ENCODE results near the gene TMEM88. TPM values are rescaled to one million over a fixed set of nuclear protein-coding genes. Genes with fewer than 3 reads are reported as not detected.

The TMEM88 gene
- total and polyA plus RNA-seq, 2 of the 13 experiments (the other 11 are each of a cell fraction or from before 2014, with no cell fraction given): 0.31 to 0.66 TPM

GRCh38 chr17:7858522-7858810 lies 3.6 kb downstream of the TMEM88 start (continued):
- no peak for TF ChIP-seq ZNF10 (CRISPR knock-in tag; IDR thresholded peaks at IDR 0.05; ENCODE audit: borderline replicate concordance, low read depth)
- 0 out of 2 replicates have a peak, but pooled peaks have one; percentile 15 for TF ChIP-seq ZNF564 (CRISPR knock-in tag; IDR thresholded peaks at IDR 0.05)
- no peak for TF ChIP-seq ZNF572 (CRISPR knock-in tag; IDR thresholded peaks at IDR 0.05)
- no peak for TF ChIP-seq RNF219 (CRISPR knock-in tag; IDR thresholded peaks at IDR 0.05)
- no peak for TF ChIP-seq LBX2 (CRISPR knock-in tag; IDR thresholded peaks at IDR 0.05; ENCODE audit: borderline replicate concordance)
- 0 out of 2 replicates have a peak, but pooled peaks have one; percentile 21 for TF ChIP-seq ZNF580 (CRISPR knock-in tag; IDR thresholded peaks at IDR 0.05; ENCODE audit: borderline replicate concordance, low read depth)
- no peak for TF ChIP-seq ZNF281 (CRISPR knock-in tag; IDR thresholded peaks at IDR 0.05; ENCODE audit: borderline replicate concordance)
- TF ChIP-seq ZNF589 (CRISPR knock-in tag; conservative IDR thresholded peaks at IDR 0.05): no peak
- no peak for TF ChIP-seq ZGPAT (CRISPR knock-in tag; IDR thresholded peaks at IDR 0.05)
- no peak for TF ChIP-seq MBD4 (IDR thresholded peaks at IDR 0.05; ENCODE audit: borderline replicate concordance, low read length)
- no peak for TF ChIP-seq RFXAP (CRISPR knock-in tag; IDR thresholded peaks at IDR 0.05; ENCODE audit: borderline replicate concordance)
- TF ChIP-seq HNF1A (IDR thresholded peaks at IDR 0.05; ENCODE audit: low read depth): no peak
- no peak for TF ChIP-seq HNF1A (CRISPR knock-in tag; IDR thresholded peaks at IDR 0.05; ENCODE audit: borderline replicate concordance)
- TF ChIP-seq ZNF614 (CRISPR knock-in tag; IDR thresholded peaks at IDR 0.05; ENCODE audit: borderline replicate concordance): no peak
- TF ChIP-seq GTF3A (CRISPR knock-in tag; conservative IDR thresholded peaks at IDR 0.05): no peak
- no peak for TF ChIP-seq ZMYM2 (CRISPR knock-in tag; IDR thresholded peaks at IDR 0.05)

Data from HepG2 (cell line).